ENCODE data around the gene SMTN. TPM values are rescaled to one million over a fixed set of nuclear protein-coding genes. Genes with fewer than 3 reads are reported as not detected.

The SMTN gene
- total RNA-seq, 4 donors from 2014 or later = 16.6 to 107 (median 19.4) TPM

DNA sequence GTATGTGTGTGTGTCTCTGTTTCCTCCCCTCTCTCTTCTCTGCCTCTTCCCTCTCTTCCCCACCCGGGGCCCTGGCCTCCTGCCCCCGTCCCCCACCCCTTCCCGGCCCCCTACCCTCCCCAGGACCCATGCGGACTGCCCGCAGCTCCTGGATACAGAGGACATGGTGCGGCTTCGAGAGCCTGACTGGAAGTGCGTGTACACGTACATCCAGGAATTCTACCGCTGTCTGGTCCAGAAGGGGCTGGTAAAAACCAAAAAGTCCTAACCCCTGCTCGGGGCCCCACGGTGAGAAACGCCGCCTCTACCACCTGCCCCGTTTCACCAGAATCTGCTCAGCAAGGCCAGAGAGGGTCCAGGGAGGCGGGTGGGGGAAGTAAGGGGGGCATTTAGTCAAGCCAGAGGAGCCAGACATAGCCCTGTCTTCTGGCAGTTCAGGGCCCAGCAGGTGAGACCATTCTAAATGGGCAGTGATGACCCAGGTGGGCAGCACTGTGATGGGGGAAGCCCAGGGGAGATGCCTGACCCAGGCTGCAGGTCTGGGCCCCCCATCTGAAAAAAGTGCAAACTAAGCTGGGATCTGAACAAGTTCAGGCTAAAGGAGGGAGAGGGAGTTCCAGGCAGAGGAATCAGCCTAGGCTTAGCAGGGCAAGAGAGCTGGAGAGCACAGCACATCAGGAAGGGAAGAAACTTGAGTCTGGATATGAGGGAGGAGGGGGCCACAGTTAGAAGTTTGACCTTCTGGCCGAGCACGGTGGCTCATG is 19.8 kb downstream of the SMTN start:
- TF ChIP-seq, protein P1, sequence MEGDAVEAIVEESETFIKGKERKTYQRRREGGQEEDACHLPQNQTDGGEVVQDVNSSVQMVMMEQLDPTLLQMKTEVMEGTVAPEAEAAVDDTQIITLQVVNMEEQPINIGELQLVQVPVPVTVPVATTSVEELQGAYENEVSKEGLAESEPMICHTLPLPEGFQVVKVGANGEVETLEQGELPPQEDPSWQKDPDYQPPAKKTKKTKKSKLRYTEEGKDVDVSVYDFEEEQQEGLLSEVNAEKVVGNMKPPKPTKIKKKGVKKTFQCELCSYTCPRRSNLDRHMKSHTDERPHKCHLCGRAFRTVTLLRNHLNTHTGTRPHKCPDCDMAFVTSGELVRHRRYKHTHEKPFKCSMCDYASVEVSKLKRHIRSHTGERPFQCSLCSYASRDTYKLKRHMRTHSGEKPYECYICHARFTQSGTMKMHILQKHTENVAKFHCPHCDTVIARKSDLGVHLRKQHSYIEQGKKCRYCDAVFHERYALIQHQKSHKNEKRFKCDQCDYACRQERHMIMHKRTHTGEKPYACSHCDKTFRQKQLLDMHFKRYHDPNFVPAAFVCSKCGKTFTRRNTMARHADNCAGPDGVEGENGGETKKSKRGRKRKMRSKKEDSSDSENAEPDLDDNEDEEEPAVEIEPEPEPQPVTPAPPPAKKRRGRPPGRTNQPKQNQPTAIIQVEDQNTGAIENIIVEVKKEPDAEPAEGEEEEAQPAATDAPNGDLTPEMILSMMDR (IDR thresholded peaks at IDR 0.05; ENCODE audit: low read depth) = no peak

DNA sequence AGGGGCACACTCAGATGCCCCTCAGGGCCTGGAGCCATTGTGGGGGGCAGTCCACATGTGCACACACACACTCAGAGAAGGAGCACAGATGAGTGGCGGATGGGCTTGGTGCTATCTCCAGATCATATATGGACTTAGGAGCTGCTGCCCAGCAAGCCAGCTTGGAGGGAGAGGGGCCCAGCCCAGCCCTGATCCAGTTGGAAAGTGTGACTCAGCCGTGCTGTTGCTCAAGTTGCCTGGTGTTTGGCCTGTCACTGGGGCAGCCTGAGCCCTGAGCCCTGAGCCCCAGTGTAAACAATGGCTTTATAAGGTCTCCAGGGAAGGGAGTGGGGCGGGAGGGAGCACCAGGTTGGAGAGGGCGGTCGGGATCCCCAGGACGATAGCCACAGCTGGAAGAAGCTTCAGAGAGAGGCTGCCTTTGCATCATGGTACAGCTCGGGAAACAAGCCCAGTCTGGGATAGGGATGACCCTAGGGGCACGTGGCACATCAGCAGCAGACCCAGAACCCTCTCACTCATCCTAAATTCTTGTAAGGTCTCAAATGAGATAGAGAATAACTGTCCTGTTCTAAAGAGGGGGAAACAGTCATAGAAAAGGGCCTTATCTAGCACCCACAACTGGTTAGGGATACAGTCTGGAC is 21.4 kb downstream of the SMTN start:
- TF ChIP-seq, protein P1 (IDR thresholded peaks at IDR 0.05; ENCODE audit: low read depth) = no peak

- TF ChIP-seq, protein P1 (IDR thresholded peaks at IDR 0.05; ENCODE audit: low read depth) = no peak
Measured at GRCh38 chr22:31103111-31103510, 22.0 kb downstream of the SMTN start.

- TF ChIP-seq, protein P1 (IDR thresholded peaks at IDR 0.05; ENCODE audit: low read depth) = no peak
Measured at GRCh38 chr22:31103899-31104694, 23.0 kb downstream of the SMTN start.

GRCh38 chr22:31104869-31105268 is 23.8 kb downstream of the SMTN start:
- TF ChIP-seq, protein P1 (IDR thresholded peaks at IDR 0.05; ENCODE audit: low read depth) = no peak

DNA sequence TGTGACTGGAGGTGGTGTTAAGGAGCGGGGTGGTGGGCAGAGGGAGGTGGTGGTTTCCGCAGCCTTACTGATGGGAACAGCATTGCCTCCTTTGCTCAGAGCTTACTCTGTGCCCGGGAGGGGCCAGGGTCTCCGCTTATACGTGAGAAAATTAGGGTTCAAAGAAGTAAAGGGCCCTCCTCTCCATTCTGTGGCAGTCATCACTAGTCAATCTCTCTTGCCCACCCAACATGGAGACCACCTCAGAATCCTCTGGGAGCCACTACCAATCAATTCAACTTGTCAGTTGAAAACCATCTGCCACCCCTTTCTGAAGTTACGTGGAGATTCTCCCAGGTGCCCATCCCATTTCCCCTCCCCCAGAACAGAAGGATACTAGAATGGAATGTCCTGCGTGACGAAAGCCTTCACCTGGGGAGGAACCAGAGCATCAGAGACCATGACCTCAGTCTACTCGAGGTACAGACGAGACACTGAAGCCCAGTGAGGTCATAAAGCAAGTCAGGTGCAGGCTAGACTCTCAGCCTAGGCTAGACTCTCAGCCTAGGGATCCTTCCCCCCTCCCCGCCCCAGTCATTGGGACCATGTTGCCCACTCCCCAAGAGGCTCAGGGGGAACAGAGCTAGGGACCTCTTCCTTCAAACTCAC is 24.3 kb downstream of the SMTN start:
- TF ChIP-seq, protein P1 (IDR thresholded peaks at IDR 0.05; ENCODE audit: low read depth) = no peak
